ENCODE data around the gene CEP135. TPM values are rescaled to one million over a fixed set of nuclear protein-coding genes. Genes with fewer than 3 reads are reported as not detected.

The CEP135 gene
- polyA plus RNA-seq, 2 donors, result 1.5 to 1.9 TPM

- H3K9me3 ChIP-seq (ENCODE audit: control insufficient read depth in 2 of 2, insufficient read depth in 1 of 2, low read depth in 1 of 2, low read length in 1 of 2), result no peaks in the 10 kb centered on the region
- no peak overlapping the region for H3K27ac ChIP-seq (ENCODE audit: low read depth in 2 of 2, low read length in 1 of 2)
- WGBS, 2 donors, result 91 to 93% methylated on average over 3 of the region's 3 CpGs
- H3K27me3 ChIP-seq (ENCODE audit: control insufficient read depth in 1 of 2, insufficient read depth in 2 of 2, low read length in 2 of 2), result no peaks in the 10 kb centered on the region
- no peaks in the 10 kb centered on the region for H3K36me3 ChIP-seq (ENCODE audit: control insufficient read depth in 2 of 2, insufficient read depth in 2 of 2, low read length in 1 of 2)
- no peak overlapping the region for H3K4me3 ChIP-seq (ENCODE audit: low read depth in 1 of 2, low read length in 2 of 2)
- H3K4me1 ChIP-seq (ENCODE audit: control insufficient read depth in 2 of 2, insufficient read depth in 2 of 2, low read length in 1 of 2), result no peaks in the 10 kb centered on the region
Observed at GRCh38 chr4:55993994-55994663, 45.4 kb downstream of the CEP135 start.

DNA sequence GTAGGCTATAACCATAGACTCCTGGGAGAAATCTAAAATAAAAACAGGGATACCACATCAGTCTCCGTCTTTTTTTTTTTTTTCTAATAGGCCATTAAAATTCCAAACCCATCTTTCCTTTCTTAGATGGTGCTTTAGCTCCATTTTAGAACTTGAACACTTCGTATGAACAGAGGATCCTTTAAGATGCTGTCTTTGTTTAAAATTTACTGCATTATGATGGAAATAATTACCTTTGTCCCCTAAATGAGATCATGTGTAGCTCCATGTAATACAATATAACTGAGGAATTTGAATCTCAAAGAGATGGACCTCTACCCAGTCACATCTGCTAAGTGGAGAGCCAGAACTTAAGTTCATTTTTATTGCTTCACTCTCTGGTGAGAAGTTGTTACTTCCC, 47.9 kb downstream of the CEP135 start:
- Histone ChIP-seq H3K4me3 (ENCODE audit: low read depth in 1 of 2, low read length in 2 of 2) (no peak overlapping the region), H3K27me3 (ENCODE audit: control insufficient read depth in 1 of 2, insufficient read depth in 2 of 2, low read length in 2 of 2) (no peaks in the 10 kb centered on the region), H3K36me3 (ENCODE audit: control insufficient read depth in 2 of 2, insufficient read depth in 2 of 2, low read length in 1 of 2) (no peaks in the 10 kb centered on the region), H3K4me1 (ENCODE audit: control insufficient read depth in 2 of 2, insufficient read depth in 2 of 2, low read length in 1 of 2) (no peaks in the 10 kb centered on the region), H3K27ac (ENCODE audit: low read depth in 2 of 2, low read length in 1 of 2) (no peak overlapping the region), H3K9me3 (ENCODE audit: control insufficient read depth in 2 of 2, insufficient read depth in 1 of 2, low read depth in 1 of 2, low read length in 1 of 2) (no peaks in the 10 kb centered on the region)
- WGBS, 2 donors, result 95 to 100% methylated on average over 2 of the region's 2 CpGs

DNA sequence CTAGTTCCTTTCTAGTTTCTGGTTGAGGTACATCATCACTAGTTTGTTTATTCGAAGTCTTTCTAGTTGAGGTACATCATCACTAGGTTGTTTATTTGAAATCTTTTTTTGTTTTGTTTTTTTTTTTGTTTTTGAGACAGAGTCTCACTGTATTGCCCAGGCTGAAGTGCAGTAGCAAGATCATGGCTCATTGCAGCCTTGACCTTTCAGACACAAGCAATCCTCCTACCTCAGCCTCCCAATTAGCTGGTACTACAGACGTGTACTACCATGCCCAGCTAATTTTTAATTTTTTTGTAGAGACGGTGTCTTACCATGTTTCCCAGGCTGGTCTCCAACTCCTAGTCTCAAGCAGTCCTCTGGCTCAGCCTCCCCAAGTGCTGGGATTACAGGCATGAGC, 54.9 kb downstream of the CEP135 start:
- H3K4me1 ChIP-seq (ENCODE audit: control insufficient read depth in 2 of 2, insufficient read depth in 2 of 2, low read length in 1 of 2), result no peaks in the 10 kb centered on the region
- no peaks in the 10 kb centered on the region for H3K27me3 ChIP-seq (ENCODE audit: control insufficient read depth in 1 of 2, insufficient read depth in 2 of 2, low read length in 2 of 2)
- no peak overlapping the region for H3K27ac ChIP-seq (ENCODE audit: low read depth in 2 of 2, low read length in 1 of 2)
- no peak overlapping the region for H3K4me3 ChIP-seq (ENCODE audit: low read depth in 1 of 2, low read length in 2 of 2)
- 90 to 92% methylated on average over 3 of the region's 3 CpGs for WGBS, 2 donors
- H3K36me3 ChIP-seq (ENCODE audit: control insufficient read depth in 2 of 2, insufficient read depth in 2 of 2, low read length in 1 of 2), result no peaks in the 10 kb centered on the region
- H3K9me3 ChIP-seq (ENCODE audit: control insufficient read depth in 2 of 2, insufficient read depth in 1 of 2, low read depth in 1 of 2, low read length in 1 of 2), result no peaks in the 10 kb centered on the region

DNA sequence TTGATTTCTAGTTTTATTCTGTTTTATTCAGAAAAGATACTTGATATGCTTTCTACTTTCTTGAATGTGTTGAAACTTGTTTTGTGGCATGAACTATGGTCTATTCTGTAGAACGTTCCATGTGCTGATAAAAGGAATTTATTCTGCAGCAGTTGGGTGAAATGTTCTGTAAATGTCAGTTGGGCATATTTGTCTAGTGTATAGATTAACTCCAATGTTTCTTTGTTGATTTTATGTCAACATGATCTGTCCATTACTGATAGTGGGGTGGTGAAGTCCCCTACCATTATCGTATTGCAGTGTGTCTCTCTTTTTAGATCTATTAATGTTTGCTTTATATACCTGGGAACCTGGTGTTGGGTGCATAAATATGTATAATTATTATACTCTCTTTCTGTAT, 55.5 kb downstream of the CEP135 start:
- H3K36me3 ChIP-seq (ENCODE audit: control insufficient read depth in 2 of 2, insufficient read depth in 2 of 2, low read length in 1 of 2), result no peaks in the 10 kb centered on the region
- 68 to 76% methylated on average over 2 of the region's 2 CpGs for WGBS, 2 donors
- no peak overlapping the region for H3K4me3 ChIP-seq (ENCODE audit: low read depth in 1 of 2, low read length in 2 of 2)
- no peaks in the 10 kb centered on the region for H3K4me1 ChIP-seq (ENCODE audit: control insufficient read depth in 2 of 2, insufficient read depth in 2 of 2, low read length in 1 of 2)
- no peaks in the 10 kb centered on the region for H3K9me3 ChIP-seq (ENCODE audit: control insufficient read depth in 2 of 2, insufficient read depth in 1 of 2, low read depth in 1 of 2, low read length in 1 of 2)
- H3K27me3 ChIP-seq (ENCODE audit: control insufficient read depth in 1 of 2, insufficient read depth in 2 of 2, low read length in 2 of 2), result no peaks in the 10 kb centered on the region
- H3K27ac ChIP-seq (ENCODE audit: low read depth in 2 of 2, low read length in 1 of 2), result no peak overlapping the region

GRCh38 chr4:56007154-56007553, 58.4 kb downstream of the CEP135 start:
- Histone ChIP-seq H3K4me3 (ENCODE audit: low read depth in 1 of 2, low read length in 2 of 2) (no peak overlapping the region), H3K4me1 (ENCODE audit: control insufficient read depth in 2 of 2, insufficient read depth in 2 of 2, low read length in 1 of 2) (no peaks in the 10 kb centered on the region), H3K36me3 (ENCODE audit: control insufficient read depth in 2 of 2, insufficient read depth in 2 of 2, low read length in 1 of 2) (no peaks in the 10 kb centered on the region), H3K27me3 (ENCODE audit: control insufficient read depth in 1 of 2, insufficient read depth in 2 of 2, low read length in 2 of 2) (no peaks in the 10 kb centered on the region), H3K27ac (ENCODE audit: low read depth in 2 of 2, low read length in 1 of 2) (no peak overlapping the region), H3K9me3 (ENCODE audit: control insufficient read depth in 2 of 2, insufficient read depth in 1 of 2, low read depth in 1 of 2, low read length in 1 of 2) (no peaks in the 10 kb centered on the region)

DNA sequence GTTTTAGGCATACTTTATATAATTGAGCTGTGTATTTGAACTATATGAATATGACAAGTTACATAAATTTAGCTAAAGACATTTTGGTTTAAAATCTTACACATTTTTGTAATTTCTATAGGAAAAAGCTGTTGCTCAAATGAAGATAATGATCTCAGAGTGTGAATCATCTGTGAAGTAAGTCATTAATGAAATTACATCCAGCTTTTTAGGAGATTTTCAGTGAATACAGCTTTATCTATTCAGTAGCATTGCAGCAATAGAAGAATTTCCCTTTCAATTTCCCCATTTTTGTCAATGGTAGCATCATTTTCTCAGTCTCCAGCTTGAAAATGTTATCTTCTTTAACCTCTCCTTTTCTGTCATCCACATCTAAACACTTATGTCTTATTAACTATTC, 59.5 kb downstream of the CEP135 start:
- H3K27ac ChIP-seq (ENCODE audit: low read depth in 2 of 2, low read length in 1 of 2), result no peak overlapping the region
- no peaks in the 10 kb centered on the region for H3K4me1 ChIP-seq (ENCODE audit: control insufficient read depth in 2 of 2, insufficient read depth in 2 of 2, low read length in 1 of 2)
- H3K9me3 ChIP-seq (ENCODE audit: control insufficient read depth in 2 of 2, insufficient read depth in 1 of 2, low read depth in 1 of 2, low read length in 1 of 2), result no peaks in the 10 kb centered on the region
- no peak overlapping the region for H3K4me3 ChIP-seq (ENCODE audit: low read depth in 1 of 2, low read length in 2 of 2)
- H3K27me3 ChIP-seq (ENCODE audit: control insufficient read depth in 1 of 2, insufficient read depth in 2 of 2, low read length in 2 of 2), result no peaks in the 10 kb centered on the region
- H3K36me3 ChIP-seq (ENCODE audit: control insufficient read depth in 2 of 2, insufficient read depth in 2 of 2, low read length in 1 of 2), result no peaks in the 10 kb centered on the region

DNA sequence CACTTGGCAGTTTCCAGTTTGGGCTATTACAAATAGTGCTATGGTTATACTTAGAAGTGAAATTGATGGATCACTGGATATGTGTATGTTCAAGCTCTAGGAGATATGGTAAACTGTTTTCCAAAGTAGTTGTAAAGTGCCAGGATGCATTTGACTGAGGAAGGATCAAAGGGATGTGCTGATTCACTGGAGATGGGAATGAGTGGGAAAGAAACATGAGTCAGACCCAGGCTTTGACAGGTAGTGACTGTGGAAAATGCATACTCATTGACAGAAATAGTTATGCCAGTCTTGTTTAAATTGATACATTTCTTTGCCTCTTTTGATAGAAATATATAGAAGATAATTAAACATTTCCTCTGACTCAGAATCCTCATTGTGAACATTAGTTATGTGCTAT, 77.9 kb downstream of the CEP135 start:
- H3K36me3 ChIP-seq (ENCODE audit: control insufficient read depth in 2 of 2, insufficient read depth in 2 of 2, low read length in 1 of 2), result peaks cover under 1 to 6% of the 10 kb centered on the region in 2 donors
- H3K4me3 ChIP-seq (ENCODE audit: low read depth in 1 of 2, low read length in 2 of 2), result no peak overlapping the region
- H3K9me3 ChIP-seq (ENCODE audit: control insufficient read depth in 2 of 2, insufficient read depth in 1 of 2, low read depth in 1 of 2, low read length in 1 of 2), result no peaks in the 10 kb centered on the region
- no peak overlapping the region for H3K27ac ChIP-seq (ENCODE audit: low read depth in 2 of 2, low read length in 1 of 2)
- no peaks in the 10 kb centered on the region for H3K27me3 ChIP-seq (ENCODE audit: control insufficient read depth in 1 of 2, insufficient read depth in 2 of 2, low read length in 2 of 2)
- H3K4me1 ChIP-seq (ENCODE audit: control insufficient read depth in 2 of 2, insufficient read depth in 2 of 2, low read length in 1 of 2), result no peaks in the 10 kb centered on the region

DNA sequence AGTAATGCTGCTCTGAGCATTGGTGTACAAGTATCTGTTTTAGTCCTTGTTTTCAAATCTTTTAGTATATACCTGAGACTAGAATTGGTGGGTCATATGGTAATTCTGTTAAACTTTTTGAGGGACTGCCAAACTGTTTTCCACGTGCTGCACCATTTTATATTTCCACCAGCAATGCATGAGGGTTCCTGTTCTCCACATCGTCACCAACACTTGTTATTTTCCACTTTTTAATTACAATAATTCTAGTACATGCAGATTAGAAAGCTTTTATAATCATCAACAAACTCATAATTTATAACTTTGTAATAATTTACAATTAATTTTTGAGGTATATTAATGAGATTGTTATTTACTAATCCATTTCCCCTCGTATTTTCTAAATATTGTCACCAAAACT, 79.4 kb downstream of the CEP135 start:
- no peak overlapping the region for H3K27ac ChIP-seq (ENCODE audit: low read depth in 2 of 2, low read length in 1 of 2)
- no peaks in the 10 kb centered on the region for H3K9me3 ChIP-seq (ENCODE audit: control insufficient read depth in 2 of 2, insufficient read depth in 1 of 2, low read depth in 1 of 2, low read length in 1 of 2)
- H3K4me1 ChIP-seq (ENCODE audit: control insufficient read depth in 2 of 2, insufficient read depth in 2 of 2, low read length in 1 of 2), result no peaks in the 10 kb centered on the region
- no peak overlapping the region for H3K4me3 ChIP-seq (ENCODE audit: low read depth in 1 of 2, low read length in 2 of 2)
- no peaks in the 10 kb centered on the region for H3K27me3 ChIP-seq (ENCODE audit: control insufficient read depth in 1 of 2, insufficient read depth in 2 of 2, low read length in 2 of 2)
- peaks cover 0 to 6% of the 10 kb centered on the region in 2 donors for H3K36me3 ChIP-seq (ENCODE audit: control insufficient read depth in 2 of 2, insufficient read depth in 2 of 2, low read length in 1 of 2)
- 97 to 98% methylated on average over 3 of the region's 3 CpGs for WGBS, 2 donors

DNA sequence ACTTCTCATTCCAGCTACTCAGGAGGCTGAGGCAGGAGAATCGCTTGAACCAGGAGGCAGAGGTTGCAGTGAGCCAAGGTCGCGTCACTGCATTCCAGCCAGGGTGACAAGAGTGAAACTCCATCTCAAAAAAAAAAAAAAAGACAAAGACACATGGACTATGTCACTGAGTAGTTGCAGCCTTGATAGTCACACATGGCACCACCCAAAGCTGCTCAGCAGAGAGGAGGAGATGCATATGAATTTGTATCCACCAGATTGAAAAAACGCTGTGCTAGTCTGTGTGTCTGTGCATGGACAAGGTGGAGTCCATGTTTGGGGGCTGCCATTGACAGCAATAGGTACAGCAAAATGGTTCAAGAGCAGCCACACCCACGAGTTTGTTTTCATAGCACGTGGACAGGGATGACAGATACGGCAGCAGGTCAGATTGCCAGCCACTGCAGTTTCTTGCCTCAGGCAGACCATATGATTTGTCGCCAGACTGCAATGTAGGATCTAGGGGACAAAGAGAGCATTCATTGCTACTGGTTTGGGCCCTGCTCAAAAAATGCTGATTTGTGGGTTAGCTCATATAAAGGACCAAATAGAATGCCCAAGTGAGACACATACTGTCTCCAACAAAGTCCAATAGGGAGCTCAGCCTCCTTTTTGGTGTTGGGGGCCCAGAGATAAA, 89.9 kb downstream of the CEP135 start:
- WGBS, 2 donors, result 66 to 68% methylated on average over 8 of the region's 8 CpGs
- Histone ChIP-seq H3K4me3 (ENCODE audit: low read depth in 1 of 2, low read length in 2 of 2) (no peak overlapping the region), H3K4me1 (ENCODE audit: control insufficient read depth in 2 of 2, insufficient read depth in 2 of 2, low read length in 1 of 2) (no peaks in the 10 kb centered on the region), H3K27me3 (ENCODE audit: control insufficient read depth in 1 of 2, insufficient read depth in 2 of 2, low read length in 2 of 2) (no peaks in the 10 kb centered on the region), H3K36me3 (ENCODE audit: control insufficient read depth in 2 of 2, insufficient read depth in 2 of 2, low read length in 1 of 2) (no peaks in the 10 kb centered on the region), H3K9me3 (ENCODE audit: control insufficient read depth in 2 of 2, insufficient read depth in 1 of 2, low read depth in 1 of 2, low read length in 1 of 2) (no peaks in the 10 kb centered on the region), H3K27ac (ENCODE audit: low read depth in 2 of 2, low read length in 1 of 2) (no peak overlapping the region)

DNA sequence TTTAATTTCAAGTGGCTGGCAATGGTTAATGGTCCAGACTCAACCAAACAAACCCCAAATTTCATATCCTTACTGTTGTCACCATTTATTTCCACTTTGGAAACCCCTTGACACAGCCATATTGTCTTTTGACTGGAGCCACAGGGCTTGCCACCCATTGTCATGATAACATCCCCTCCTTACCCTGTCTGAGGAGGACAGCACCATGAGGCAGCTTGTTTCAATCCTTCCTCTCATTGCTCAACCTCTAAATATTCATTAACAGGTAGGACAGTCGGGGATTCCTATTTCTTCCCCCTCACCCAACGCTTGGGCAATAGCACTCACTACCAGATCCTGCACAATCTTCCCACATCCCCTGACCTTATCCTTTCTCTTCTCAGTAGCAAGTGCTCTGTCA, 92.1 kb downstream of the CEP135 start:
- Histone ChIP-seq H3K27me3 (ENCODE audit: control insufficient read depth in 1 of 2, insufficient read depth in 2 of 2, low read length in 2 of 2) (no peaks in the 10 kb centered on the region), H3K4me1 (ENCODE audit: control insufficient read depth in 2 of 2, insufficient read depth in 2 of 2, low read length in 1 of 2) (no peaks in the 10 kb centered on the region), H3K4me3 (ENCODE audit: low read depth in 1 of 2, low read length in 2 of 2) (no peak overlapping the region), H3K36me3 (ENCODE audit: control insufficient read depth in 2 of 2, insufficient read depth in 2 of 2, low read length in 1 of 2) (no peaks in the 10 kb centered on the region), H3K27ac (ENCODE audit: low read depth in 2 of 2, low read length in 1 of 2) (no peak overlapping the region), H3K9me3 (ENCODE audit: control insufficient read depth in 2 of 2, insufficient read depth in 1 of 2, low read depth in 1 of 2, low read length in 1 of 2) (no peaks in the 10 kb centered on the region)
- WGBS, 2 donors, result 54 to 59% methylated on average over 2 of the region's 2 CpGs

Measured in esophagus (tissue), 2 donors.